ENCODE measurements around the gene DAAM1. TPM values are rescaled to one million over a fixed set of nuclear protein-coding genes. Genes with fewer than 3 reads are reported as not detected.

Gene DAAM1
- total RNA-seq, 2 donors from 2014 or later = 10.5 to 13.8 TPM

GRCh38 chr14:59271256-59271655, 82.8 kb downstream of the DAAM1 start:
- Mint-ChIP-seq H3K4me3 (no peak overlapping the region), H3K4me1 (peaks cover 22% of the 10 kb centered on the region), H3K27ac (no peak overlapping the region), H3K36me3 (ENCODE audit: low read depth) (peaks cover 26% of the 10 kb centered on the region), H3K27me3 (no peaks in the 10 kb centered on the region), H3K9me3 (no peaks in the 10 kb centered on the region)
- no peak for ATAC-seq (replicated peaks)

GRCh38 chr14:59271734-59272133, 83.3 kb downstream of the DAAM1 start:
- peaks cover 24% of the 10 kb centered on the region for H3K4me1 Mint-ChIP-seq
- no peaks in the 10 kb centered on the region for H3K9me3 Mint-ChIP-seq
- H3K4me3 Mint-ChIP-seq = no peak overlapping the region
- no peaks in the 10 kb centered on the region for H3K27me3 Mint-ChIP-seq
- peaks cover 21% of the 10 kb centered on the region for H3K36me3 Mint-ChIP-seq (ENCODE audit: low read depth)
- H3K27ac Mint-ChIP-seq = no peak overlapping the region
- ATAC-seq (replicated peaks) = no peak

GRCh38 chr14:59272633-59273032, 84.2 kb downstream of the DAAM1 start:
- Mint-ChIP-seq H3K4me1 (peaks cover 20% of the 10 kb centered on the region), H3K9me3 (no peaks in the 10 kb centered on the region), H3K36me3 (ENCODE audit: low read depth) (peaks cover 18% of the 10 kb centered on the region), H3K4me3 (no peak overlapping the region), H3K27me3 (no peaks in the 10 kb centered on the region), H3K27ac (no peak overlapping the region)
- ATAC-seq (replicated peaks) = no peak

GRCh38 chr14:59273737-59274136, 85.3 kb downstream of the DAAM1 start:
- Mint-ChIP-seq H3K27ac (no peak overlapping the region), H3K4me1 (peaks cover 17% of the 10 kb centered on the region), H3K9me3 (no peaks in the 10 kb centered on the region), H3K36me3 (ENCODE audit: low read depth) (peaks cover 7% of the 10 kb centered on the region), H3K27me3 (no peaks in the 10 kb centered on the region), H3K4me3 (no peak overlapping the region)
- ATAC-seq (replicated peaks) = no peak

GRCh38 chr14:59274991-59275391, 86.5 kb downstream of the DAAM1 start:
- H3K27me3 Mint-ChIP-seq = no peaks in the 10 kb centered on the region
- no peaks in the 10 kb centered on the region for H3K9me3 Mint-ChIP-seq
- no peaks in the 10 kb centered on the region for H3K36me3 Mint-ChIP-seq (ENCODE audit: low read depth)
- ATAC-seq (replicated peaks) = no peak
- H3K4me1 Mint-ChIP-seq = peaks cover 15% of the 10 kb centered on the region
- peak overlapping the region; percentile 28 for H3K27ac Mint-ChIP-seq
- H3K4me3 Mint-ChIP-seq = peak overlapping the region; percentile 37

- Mint-ChIP-seq H3K27ac (no peak overlapping the region), H3K36me3 (ENCODE audit: low read depth) (no peaks in the 10 kb centered on the region), H3K9me3 (no peaks in the 10 kb centered on the region), H3K4me1 (peaks cover 15% of the 10 kb centered on the region), H3K27me3 (no peaks in the 10 kb centered on the region), H3K4me3 (peak overlapping the region; percentile 37)
- peak; percentile 87 for ATAC-seq (replicated peaks)
Observed at GRCh38 chr14:59275668-59276067, 87.2 kb downstream of the DAAM1 start.

GRCh38 chr14:59276235-59276634, 87.8 kb downstream of the DAAM1 start:
- Mint-ChIP-seq H3K9me3 (no peaks in the 10 kb centered on the region), H3K4me1 (peaks cover 15% of the 10 kb centered on the region), H3K36me3 (ENCODE audit: low read depth) (no peaks in the 10 kb centered on the region), H3K27ac (no peak overlapping the region), H3K4me3 (no peak overlapping the region), H3K27me3 (no peaks in the 10 kb centered on the region)
- ATAC-seq (replicated peaks) = no peak

- H3K27me3 Mint-ChIP-seq = no peaks in the 10 kb centered on the region
- no peak overlapping the region for H3K27ac Mint-ChIP-seq
- peak; percentile 71 for ATAC-seq (replicated peaks)
- no peak overlapping the region for H3K4me3 Mint-ChIP-seq
- H3K4me1 Mint-ChIP-seq = peaks cover 15% of the 10 kb centered on the region
- H3K9me3 Mint-ChIP-seq = no peaks in the 10 kb centered on the region
- H3K36me3 Mint-ChIP-seq (ENCODE audit: low read depth) = no peaks in the 10 kb centered on the region
Observed at GRCh38 chr14:59277659-59278058, 89.2 kb downstream of the DAAM1 start.

- no peak overlapping the region for H3K27ac Mint-ChIP-seq
- peaks cover 15% of the 10 kb centered on the region for H3K4me1 Mint-ChIP-seq
- H3K4me3 Mint-ChIP-seq = no peak overlapping the region
- no peaks in the 10 kb centered on the region for H3K27me3 Mint-ChIP-seq
- no peaks in the 10 kb centered on the region for H3K36me3 Mint-ChIP-seq (ENCODE audit: low read depth)
- no peaks in the 10 kb centered on the region for H3K9me3 Mint-ChIP-seq
- ATAC-seq (replicated peaks) = no peak
Observed at GRCh38 chr14:59278111-59278510, 89.6 kb downstream of the DAAM1 start.

GRCh38 chr14:59280961-59281360, 92.5 kb downstream of the DAAM1 start:
- Mint-ChIP-seq H3K27me3 (no peaks in the 10 kb centered on the region), H3K36me3 (ENCODE audit: low read depth) (no peaks in the 10 kb centered on the region), H3K9me3 (peaks cover 4% of the 10 kb centered on the region), H3K4me3 (no peak overlapping the region), H3K27ac (no peak overlapping the region), H3K4me1 (peaks cover 5% of the 10 kb centered on the region)
- ATAC-seq (replicated peaks) = no peak

GRCh38 chr14:59281609-59282377, 93.3 kb downstream of the DAAM1 start:
- peaks cover 4% of the 10 kb centered on the region for H3K9me3 Mint-ChIP-seq
- no peaks in the 10 kb centered on the region for H3K27me3 Mint-ChIP-seq
- H3K4me3 Mint-ChIP-seq = no peak overlapping the region
- no peaks in the 10 kb centered on the region for H3K4me1 Mint-ChIP-seq
- no peak for ATAC-seq (replicated peaks)
- H3K36me3 Mint-ChIP-seq (ENCODE audit: low read depth) = no peaks in the 10 kb centered on the region
- no peak overlapping the region for H3K27ac Mint-ChIP-seq

GRCh38 chr14:59282378-59282765, 93.9 kb downstream of the DAAM1 start:
- ATAC-seq (replicated peaks) = no peak
- Mint-ChIP-seq H3K27ac (no peak overlapping the region), H3K36me3 (ENCODE audit: low read depth) (no peaks in the 10 kb centered on the region), H3K27me3 (no peaks in the 10 kb centered on the region), H3K9me3 (peaks cover 4% of the 10 kb centered on the region), H3K4me3 (no peak overlapping the region), H3K4me1 (no peaks in the 10 kb centered on the region)

- Mint-ChIP-seq H3K36me3 (ENCODE audit: low read depth) (no peaks in the 10 kb centered on the region), H3K4me1 (peaks cover under 1% of the 10 kb centered on the region), H3K27me3 (no peaks in the 10 kb centered on the region), H3K27ac (no peak overlapping the region), H3K9me3 (peaks cover 4% of the 10 kb centered on the region), H3K4me3 (no peak overlapping the region)
- no peak for ATAC-seq (replicated peaks)
Observed at GRCh38 chr14:59283361-59283760, 94.9 kb downstream of the DAAM1 start.

- Mint-ChIP-seq H3K27ac (no peak overlapping the region), H3K4me3 (no peak overlapping the region), H3K9me3 (peaks cover 4% of the 10 kb centered on the region), H3K4me1 (peaks cover 4% of the 10 kb centered on the region), H3K36me3 (ENCODE audit: low read depth) (no peaks in the 10 kb centered on the region), H3K27me3 (no peaks in the 10 kb centered on the region)
- no peak for ATAC-seq (replicated peaks)
Observed at GRCh38 chr14:59284059-59284458, 95.6 kb downstream of the DAAM1 start.

GRCh38 chr14:59292028-59292427, 103.6 kb downstream of the DAAM1 start:
- no peak for ATAC-seq (replicated peaks)
- no peaks in the 10 kb centered on the region for H3K27me3 Mint-ChIP-seq
- H3K36me3 Mint-ChIP-seq (ENCODE audit: low read depth) = peaks cover 24% of the 10 kb centered on the region
- no peak overlapping the region for H3K4me3 Mint-ChIP-seq
- H3K9me3 Mint-ChIP-seq = no peaks in the 10 kb centered on the region
- peaks cover 6% of the 10 kb centered on the region for H3K4me1 Mint-ChIP-seq
- no peak overlapping the region for H3K27ac Mint-ChIP-seq
